Mammary epithelial cell (primary cell): ENCODE results near the gene APCDD1.

Experiments
- EZH2 ChIP-seq: IDR thresholded peaks from 2 replicates; pipeline ENCODE4 v1.6.1; 2012; ENCODE audit warnings: low read length, inconsistent platforms, borderline replicate concordance
- TF ChIP-seq, protein P1 (sequence below), 2 donors: IDR thresholded peaks in 1 of 2; conservative IDR thresholded peaks in 1 of 2; 2 replicates each; pipeline ENCODE4 v1.5.1; 2011 to 2012; ENCODE audit warnings: inconsistent platforms in 2 of 2, low read length in 2 of 2, mild to moderate bottlenecking in 2 of 2, control low read depth in 1 of 2, low read depth in 1 of 2; ENCODE audit not compliant: insufficient read depth in 1 of 2; ENCODE audit errors: extremely low read depth in 1 of 2

GRCh38 chr18:10495936-10496335 lies 41.5 kb downstream of the APCDD1 start:
- TF ChIP-seq, protein P1, sequence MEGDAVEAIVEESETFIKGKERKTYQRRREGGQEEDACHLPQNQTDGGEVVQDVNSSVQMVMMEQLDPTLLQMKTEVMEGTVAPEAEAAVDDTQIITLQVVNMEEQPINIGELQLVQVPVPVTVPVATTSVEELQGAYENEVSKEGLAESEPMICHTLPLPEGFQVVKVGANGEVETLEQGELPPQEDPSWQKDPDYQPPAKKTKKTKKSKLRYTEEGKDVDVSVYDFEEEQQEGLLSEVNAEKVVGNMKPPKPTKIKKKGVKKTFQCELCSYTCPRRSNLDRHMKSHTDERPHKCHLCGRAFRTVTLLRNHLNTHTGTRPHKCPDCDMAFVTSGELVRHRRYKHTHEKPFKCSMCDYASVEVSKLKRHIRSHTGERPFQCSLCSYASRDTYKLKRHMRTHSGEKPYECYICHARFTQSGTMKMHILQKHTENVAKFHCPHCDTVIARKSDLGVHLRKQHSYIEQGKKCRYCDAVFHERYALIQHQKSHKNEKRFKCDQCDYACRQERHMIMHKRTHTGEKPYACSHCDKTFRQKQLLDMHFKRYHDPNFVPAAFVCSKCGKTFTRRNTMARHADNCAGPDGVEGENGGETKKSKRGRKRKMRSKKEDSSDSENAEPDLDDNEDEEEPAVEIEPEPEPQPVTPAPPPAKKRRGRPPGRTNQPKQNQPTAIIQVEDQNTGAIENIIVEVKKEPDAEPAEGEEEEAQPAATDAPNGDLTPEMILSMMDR (conservative IDR thresholded peaks at IDR 0.05 in 1 of 2, IDR thresholded peaks at IDR 0.05 in 1 of 2; ENCODE audit: extremely low read depth in 1 of 2, insufficient read depth in 1 of 2, low read depth in 1 of 2, low read length in 2 of 2): no peak
- TF ChIP-seq EZH2: no peak
